IPS DF 6.9 (cell line): Measurements from ENCODE around the gene CELF1.

Experiments used
- DNase-seq: peaks from one replicate; pipeline ENCODE4 v3.0.0-alpha.2; 2013; ENCODE audit warnings: low read depth, low spot score
- H3K27ac ChIP-seq: one replicate; pipeline ENCODE4 v1.5.1; 2013; ENCODE audit warnings: low read length, control low read depth
- H3K27me3 ChIP-seq: 2 replicates; pipeline ENCODE4 v1.6.1; 2013; ENCODE audit warnings: mild to moderate bottlenecking, low read length; ENCODE audit not compliant: control insufficient read depth, insufficient read depth
- H3K36me3 ChIP-seq: 2 replicates; pipeline ENCODE4 v1.6.1; 2013; ENCODE audit warnings: low read length; ENCODE audit not compliant: control insufficient read depth, insufficient read depth
- H3K4me1 ChIP-seq: 2 replicates; pipeline ENCODE4 v1.6.1; 2013; ENCODE audit warnings: low read length; ENCODE audit not compliant: control insufficient read depth, insufficient read depth
- H3K4me3 ChIP-seq: 2 replicates; pipeline ENCODE4 v1.5.1; 2013; ENCODE audit warnings: mild to moderate bottlenecking, low read length
- H3K9me3 ChIP-seq: 2 replicates; pipeline ENCODE4 v1.6.1; 2013; ENCODE audit warnings: low read length, inconsistent platforms; ENCODE audit not compliant: control insufficient read depth, insufficient read depth
- WGBS: extraction: QIAGEN DNeasy Blood & Tissue Kit; methylation state at CpG from one replicate; pipeline ENCODE4 v1.1.7; 2013; ENCODE audit warnings: mixed read lengths, missing lambda C conversion rate; ENCODE audit not compliant: insufficient read length, insufficient coverage; 5-methylcytosine and 5-hydroxymethylcytosine counted together

CELF1 gene

DNA sequence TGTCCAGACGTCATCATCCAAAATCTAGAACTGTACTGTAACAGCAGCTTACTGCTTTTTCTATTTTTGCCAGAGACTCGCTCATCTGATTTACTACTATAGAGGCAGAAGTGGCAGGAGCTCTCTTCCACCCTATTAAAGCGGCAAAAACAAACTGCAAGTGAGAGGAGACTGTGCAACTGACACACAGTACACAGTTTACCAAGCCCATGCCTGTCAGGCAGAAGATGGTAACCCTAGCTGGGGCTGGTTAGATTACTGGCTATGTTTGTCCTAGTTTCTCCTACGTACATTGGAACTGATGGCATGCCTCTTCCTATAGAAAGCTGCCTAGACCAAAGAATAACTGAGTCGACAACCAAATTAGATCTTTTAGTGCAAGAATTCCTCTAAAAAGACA lies 51.8 kb downstream of the CELF1 start:
- Histone ChIP-seq H3K9me3 (no peaks in the 10 kb centered on the region), H3K27ac (no peak overlapping the region), H3K4me3 (no peak overlapping the region), H3K36me3 (no peaks in the 10 kb centered on the region), H3K27me3 (no peaks in the 10 kb centered on the region), H3K4me1 (no peaks in the 10 kb centered on the region)
- no peak for DNase-seq
- WGBS: no CpG with 5 or more reads among the region's 5 CpGs

DNA sequence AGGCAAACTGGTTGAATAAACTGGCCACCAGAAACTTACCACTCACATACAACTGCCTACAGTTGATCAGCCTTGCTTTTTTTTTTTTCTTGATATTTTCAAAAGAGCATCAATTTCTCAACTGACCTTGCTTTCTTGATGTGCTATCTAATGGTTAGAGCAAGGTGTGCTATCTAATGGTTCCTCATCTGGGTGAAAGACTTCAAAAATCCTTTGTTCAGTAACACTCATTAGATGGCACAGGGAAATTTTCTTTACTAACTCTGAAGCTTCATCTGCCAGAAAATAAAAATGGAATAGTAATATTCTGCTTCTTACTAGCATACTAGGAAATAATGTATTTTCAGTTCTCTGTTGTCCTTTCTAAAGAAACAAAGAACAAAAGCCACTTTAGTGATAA lies 52.8 kb downstream of the CELF1 start:
- Histone ChIP-seq H3K36me3 (no peaks in the 10 kb centered on the region), H3K4me3 (no peak overlapping the region), H3K27ac (no peak overlapping the region), H3K27me3 (no peaks in the 10 kb centered on the region), H3K9me3 (no peaks in the 10 kb centered on the region), H3K4me1 (no peaks in the 10 kb centered on the region; the same call in 1 of the 2 replicates)
- DNase-seq: no peak

DNA sequence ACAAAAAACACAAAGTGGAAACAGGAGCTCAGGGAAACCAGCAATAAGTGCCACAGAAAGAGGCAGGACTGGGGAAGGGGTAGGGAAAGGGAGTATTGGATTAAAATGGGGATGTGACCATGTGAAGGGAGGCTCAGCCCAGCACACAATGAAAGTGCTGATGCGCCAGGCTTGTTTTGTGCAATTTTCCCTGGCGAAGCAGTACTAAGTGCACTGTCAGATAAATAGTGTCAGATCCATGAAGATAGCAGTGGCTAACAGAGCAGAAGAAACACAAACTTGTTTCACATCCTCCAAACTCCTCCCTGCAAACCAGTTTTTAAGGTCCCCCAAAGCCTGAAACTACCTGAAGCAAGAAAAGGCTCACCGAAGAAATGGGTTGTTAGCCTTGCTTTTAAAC lies 53.3 kb downstream of the CELF1 start:
- WGBS: no CpG with 5 or more reads among the region's 3 CpGs
- H3K27ac ChIP-seq: no peak overlapping the region
- H3K4me3 ChIP-seq: no peak overlapping the region
- H3K9me3 ChIP-seq: no peaks in the 10 kb centered on the region
- no peaks in the 10 kb centered on the region; the same call in 1 of the 2 replicates for H3K4me1 ChIP-seq
- no peaks in the 10 kb centered on the region for H3K27me3 ChIP-seq
- no peak for DNase-seq
- no peaks in the 10 kb centered on the region for H3K36me3 ChIP-seq

DNA sequence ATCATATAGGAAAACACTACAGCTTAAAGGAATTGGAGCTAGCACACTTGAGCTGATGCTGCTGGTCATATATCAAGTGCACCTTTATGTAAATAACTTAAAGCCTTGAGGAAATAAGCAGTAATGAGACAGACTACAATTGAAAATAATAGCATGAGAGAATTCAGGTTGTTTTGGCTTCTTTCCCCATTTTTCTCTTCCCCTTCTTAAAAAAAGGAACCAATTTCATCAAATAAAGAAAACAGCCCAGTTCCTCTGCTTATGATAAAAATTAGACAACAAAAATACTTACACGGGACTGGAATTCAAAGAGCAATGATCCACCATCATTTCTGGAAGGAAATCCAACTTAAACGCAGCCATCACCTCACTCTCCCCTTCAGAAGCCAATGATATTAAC lies 53.8 kb downstream of the CELF1 start:
- no peaks in the 10 kb centered on the region; the same call in 1 of the 2 replicates for H3K4me1 ChIP-seq
- WGBS: no CpG with 5 or more reads among the region's 2 CpGs

DNA sequence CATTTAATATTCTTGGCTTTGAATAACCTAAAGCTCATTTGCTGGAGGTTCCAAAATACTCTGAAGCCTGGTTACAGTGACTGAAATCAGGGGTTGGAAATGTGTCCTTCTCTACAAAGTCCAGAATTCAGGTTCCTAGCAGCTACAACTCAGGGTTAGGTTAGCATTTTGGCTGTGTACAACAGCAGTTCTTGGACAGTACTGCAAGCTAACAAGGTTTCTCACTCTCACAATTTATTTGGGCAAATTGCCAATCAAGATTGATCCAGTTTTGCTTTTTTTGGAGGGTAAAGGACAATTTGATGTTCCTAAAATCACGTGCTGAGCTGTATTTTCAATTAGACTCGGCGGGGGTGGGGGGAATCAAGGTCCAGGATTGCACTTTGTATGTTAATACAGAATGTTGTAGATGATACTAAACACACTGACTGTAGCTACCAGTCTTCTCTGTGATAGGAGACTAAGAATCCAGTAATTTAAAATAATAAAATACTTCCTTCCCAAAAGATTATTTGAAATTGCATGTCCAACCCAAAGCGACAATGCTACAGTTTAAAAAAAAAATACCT lies 54.3 kb downstream of the CELF1 start:
- H3K27ac ChIP-seq: no peak overlapping the region
- no CpG with 5 or more reads among the region's 4 CpGs for WGBS
- no peaks in the 10 kb centered on the region; the same call in 1 of the 2 replicates for H3K4me1 ChIP-seq
- H3K36me3 ChIP-seq: no peaks in the 10 kb centered on the region
- H3K4me3 ChIP-seq: no peak overlapping the region
- no peaks in the 10 kb centered on the region for H3K9me3 ChIP-seq
- DNase-seq: no peak
- H3K27me3 ChIP-seq: no peaks in the 10 kb centered on the region

More for the DNA sequence above, 53.8 kb downstream of the CELF1 start:
- H3K4me3 ChIP-seq: no peak overlapping the region
- H3K9me3 ChIP-seq: no peaks in the 10 kb centered on the region
- H3K27ac ChIP-seq: no peak overlapping the region
- H3K27me3 ChIP-seq: no peaks in the 10 kb centered on the region
- DNase-seq: no peak
- no peaks in the 10 kb centered on the region for H3K36me3 ChIP-seq

DNA sequence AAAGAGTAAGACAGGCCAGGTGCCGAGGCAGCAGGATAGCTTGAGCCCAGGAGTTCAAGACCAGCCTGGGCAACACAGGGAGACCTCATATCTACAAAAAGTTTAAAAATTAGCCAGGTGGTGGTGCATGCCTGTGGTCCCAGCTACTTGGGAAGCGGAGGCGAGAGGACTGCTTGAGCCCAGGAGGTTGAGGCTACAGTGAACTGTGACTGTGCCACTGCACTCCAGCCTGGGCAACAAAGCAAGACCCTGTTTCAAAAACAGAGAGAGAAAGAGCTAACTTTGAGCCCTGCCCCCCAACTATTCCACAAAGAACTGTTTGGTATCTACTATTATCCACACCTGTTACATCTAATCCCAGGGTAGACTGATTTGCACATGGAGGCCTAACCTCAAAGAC lies 54.8 kb downstream of the CELF1 start:
- Histone ChIP-seq H3K4me1 (no peaks in the 10 kb centered on the region; the same call in 1 of the 2 replicates), H3K27me3 (no peaks in the 10 kb centered on the region), H3K36me3 (no peaks in the 10 kb centered on the region), H3K4me3 (no peak overlapping the region), H3K9me3 (no peaks in the 10 kb centered on the region), H3K27ac (no peak overlapping the region)
- no CpG with 5 or more reads among the region's 3 CpGs for WGBS
- DNase-seq: no peak

DNA sequence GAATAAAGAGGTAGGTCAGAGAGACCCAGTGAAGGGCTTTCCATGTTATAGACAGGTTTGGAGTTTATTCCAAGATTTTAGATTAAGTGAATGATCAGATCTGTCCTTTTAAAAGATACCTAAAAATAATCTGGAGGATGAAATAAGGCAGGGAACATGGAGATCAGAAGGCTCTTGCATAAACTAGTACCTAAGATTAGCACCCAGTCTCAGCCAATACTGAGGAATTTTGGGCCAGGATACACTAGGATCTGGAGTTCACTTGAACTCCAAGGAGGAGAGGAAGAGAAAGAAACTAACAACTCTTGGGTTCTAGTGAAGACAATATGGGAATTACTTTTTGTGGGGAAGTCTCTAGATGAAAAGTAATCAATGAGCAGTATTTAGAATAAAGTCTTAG lies 56.1 kb downstream of the CELF1 start:
- H3K9me3 ChIP-seq: no peaks in the 10 kb centered on the region
- no peaks in the 10 kb centered on the region; the same call in 1 of the 2 replicates for H3K4me1 ChIP-seq
- H3K4me3 ChIP-seq: no peak overlapping the region
- H3K36me3 ChIP-seq: no peaks in the 10 kb centered on the region
- no peaks in the 10 kb centered on the region for H3K27me3 ChIP-seq
- no peak overlapping the region for H3K27ac ChIP-seq
- no peak for DNase-seq

DNA sequence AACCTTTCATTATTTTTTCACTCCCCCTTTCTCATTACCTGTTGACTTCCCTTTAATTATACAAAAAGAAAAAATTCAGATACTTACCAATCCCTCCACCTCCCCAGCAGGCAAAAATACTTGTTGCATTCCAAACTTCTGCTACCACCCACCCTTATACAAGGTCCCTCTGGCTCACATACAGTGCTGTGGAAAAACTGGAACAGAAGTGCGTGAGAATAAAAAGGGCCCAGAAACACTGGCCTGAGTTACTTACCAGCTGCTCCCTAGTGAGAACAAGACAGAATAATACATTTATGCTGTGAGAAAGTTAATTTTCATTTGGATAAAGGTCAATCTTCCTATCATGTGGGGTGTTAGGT lies 57.1 kb downstream of the CELF1 start:
- H3K27ac ChIP-seq: no peak overlapping the region
- WGBS: no CpG with 5 or more reads among the region's 1 CpG

DNA sequence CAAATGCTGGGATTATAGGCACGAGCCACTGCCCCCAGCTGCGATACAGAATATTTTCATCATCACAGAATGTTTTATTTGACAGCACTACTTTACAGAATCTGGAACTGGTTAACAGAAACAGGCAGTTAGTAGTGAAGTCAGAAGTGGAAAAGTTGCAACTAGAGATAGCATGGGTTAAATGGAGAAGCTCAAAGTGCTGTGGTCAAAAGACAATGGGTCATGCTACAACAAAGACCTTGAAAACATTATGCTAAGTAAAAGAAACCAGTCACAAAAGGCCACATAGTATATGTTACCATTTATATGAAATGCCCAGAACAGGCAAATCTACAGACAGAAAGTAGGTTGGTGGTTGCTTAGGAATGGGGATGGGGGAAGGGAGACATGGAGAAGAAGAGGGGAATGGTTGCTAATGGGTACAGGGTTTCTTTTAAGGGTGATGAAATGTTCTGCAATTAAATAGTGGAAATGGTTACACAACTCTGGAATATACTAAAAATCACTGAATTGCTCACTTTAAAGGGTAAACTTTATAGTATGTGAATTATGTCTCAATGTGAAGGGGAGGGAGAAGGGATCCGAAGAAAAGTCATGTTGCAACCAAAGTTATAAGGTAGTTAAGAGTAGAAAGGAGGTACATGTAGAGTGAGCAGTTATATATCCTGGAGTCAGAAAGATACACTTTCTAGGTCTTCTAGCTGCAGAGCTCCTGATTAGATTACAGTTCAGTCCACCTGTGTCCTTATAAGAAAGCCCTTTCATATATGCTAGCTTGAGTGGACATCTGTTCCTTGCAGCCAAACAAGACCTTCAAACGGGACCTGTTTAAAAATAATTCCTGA lies 57.7 kb downstream of the CELF1 start:
- no peaks in the 10 kb centered on the region for H3K9me3 ChIP-seq
- no peak overlapping the region for H3K4me3 ChIP-seq
- no peaks in the 10 kb centered on the region; the same call in 1 of the 2 replicates for H3K4me1 ChIP-seq
- H3K36me3 ChIP-seq: no peaks in the 10 kb centered on the region
- H3K27ac ChIP-seq: no peak overlapping the region
- H3K27me3 ChIP-seq: no peaks in the 10 kb centered on the region
- DNase-seq: no peak
- no CpG with 5 or more reads among the region's 4 CpGs for WGBS

More for the DNA sequence above, 57.1 kb downstream of the CELF1 start:
- no peaks in the 10 kb centered on the region for H3K27me3 ChIP-seq
- no peaks in the 10 kb centered on the region for H3K9me3 ChIP-seq
- H3K4me3 ChIP-seq: no peak overlapping the region
- no peaks in the 10 kb centered on the region; the same call in 1 of the 2 replicates for H3K4me1 ChIP-seq
- no peak for DNase-seq
- H3K36me3 ChIP-seq: no peaks in the 10 kb centered on the region

DNA sequence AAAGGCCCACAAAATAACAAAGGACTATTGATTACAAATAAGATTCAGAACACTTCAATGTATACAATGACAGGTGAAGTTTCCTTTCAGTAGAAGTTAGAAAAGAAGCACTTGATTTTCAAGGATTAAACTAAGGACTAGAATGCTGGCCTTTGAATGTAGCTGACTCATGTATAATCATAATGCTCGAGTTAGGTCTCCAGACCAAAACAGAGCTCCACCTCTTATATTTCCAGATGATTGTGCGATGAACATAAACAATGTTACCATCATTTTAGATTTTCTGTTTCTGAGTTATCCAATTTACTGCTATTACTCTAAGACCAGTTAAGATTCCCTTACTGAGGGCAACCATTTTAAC lies 63.6 kb downstream of the CELF1 start:
- no peak overlapping the region for H3K4me3 ChIP-seq
- H3K4me1 ChIP-seq: no peaks in the 10 kb centered on the region
- no peaks in the 10 kb centered on the region for H3K27me3 ChIP-seq
- no peak overlapping the region for H3K27ac ChIP-seq
- no CpG with 5 or more reads among the region's 2 CpGs for WGBS
- no peaks in the 10 kb centered on the region for H3K9me3 ChIP-seq
- no peak for DNase-seq
- H3K36me3 ChIP-seq: peaks cover 8% of the 10 kb centered on the region
